IPS DF 6.9 (cell line): ENCODE measurements around the gene MCEE.
"Not testable (repeated sequence)": the region's sequence is repeated elsewhere in the genome, so short reads cannot be mapped to it uniquely, and the experiment has no call there.

ENCODE experiments used
- DNase-seq: peaks from one replicate; pipeline ENCODE4 v3.0.0-alpha.2; 2013; ENCODE audit warnings: low read depth, low spot score
- H3K27ac ChIP-seq: one replicate; pipeline ENCODE4 v1.5.1; 2013; ENCODE audit warnings: low read length, control low read depth
- H3K27me3 ChIP-seq: 2 replicates; pipeline ENCODE4 v1.6.1; 2013; ENCODE audit warnings: mild to moderate bottlenecking, low read length; ENCODE audit not compliant: control insufficient read depth, insufficient read depth
- H3K36me3 ChIP-seq: 2 replicates; pipeline ENCODE4 v1.6.1; 2013; ENCODE audit warnings: low read length; ENCODE audit not compliant: control insufficient read depth, insufficient read depth
- H3K4me1 ChIP-seq: 2 replicates; pipeline ENCODE4 v1.6.1; 2013; ENCODE audit warnings: low read length; ENCODE audit not compliant: control insufficient read depth, insufficient read depth
- H3K4me3 ChIP-seq: 2 replicates; pipeline ENCODE4 v1.5.1; 2013; ENCODE audit warnings: mild to moderate bottlenecking, low read length
- H3K9me3 ChIP-seq: 2 replicates; pipeline ENCODE4 v1.6.1; 2013; ENCODE audit warnings: low read length, inconsistent platforms; ENCODE audit not compliant: control insufficient read depth, insufficient read depth
- WGBS: extraction: QIAGEN DNeasy Blood & Tissue Kit; methylation state at CpG from one replicate; pipeline ENCODE4 v1.1.7; 2013; ENCODE audit warnings: mixed read lengths, missing lambda C conversion rate; ENCODE audit not compliant: insufficient read length, insufficient coverage; 5-methylcytosine and 5-hydroxymethylcytosine counted together

The MCEE gene

DNA sequence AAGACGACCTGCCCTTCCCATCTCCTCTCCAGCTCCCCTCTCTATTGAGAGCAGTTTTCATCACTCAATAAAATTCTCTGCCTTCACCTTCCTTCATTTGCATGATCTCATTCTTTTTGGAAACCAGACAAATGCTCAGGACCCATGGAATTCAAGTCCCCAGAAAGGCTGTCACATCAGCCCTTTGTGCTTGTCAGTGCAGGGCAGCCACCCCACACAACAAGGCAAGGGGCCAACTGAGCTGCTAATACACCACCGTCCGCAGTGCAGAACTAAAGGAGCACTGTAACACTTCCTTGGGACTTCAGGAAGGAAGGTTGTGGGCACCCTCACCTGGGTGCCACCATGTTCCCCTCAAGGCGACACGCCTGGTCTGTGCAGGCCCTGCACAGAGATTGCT is 26.2 kb downstream of the MCEE start:
- peaks cover 5% of the 10 kb centered on the region; the same call in 1 of the 2 replicates for H3K4me1 ChIP-seq
- H3K4me3 ChIP-seq, result no peak overlapping the region
- H3K27ac ChIP-seq, result no peak overlapping the region
- no CpG with 5 or more reads among the region's 5 CpGs for WGBS
- no peak for DNase-seq
- no peaks in the 10 kb centered on the region for H3K27me3 ChIP-seq
- H3K9me3 ChIP-seq, result no peaks in the 10 kb centered on the region
- H3K36me3 ChIP-seq, result no peaks in the 10 kb centered on the region

DNA sequence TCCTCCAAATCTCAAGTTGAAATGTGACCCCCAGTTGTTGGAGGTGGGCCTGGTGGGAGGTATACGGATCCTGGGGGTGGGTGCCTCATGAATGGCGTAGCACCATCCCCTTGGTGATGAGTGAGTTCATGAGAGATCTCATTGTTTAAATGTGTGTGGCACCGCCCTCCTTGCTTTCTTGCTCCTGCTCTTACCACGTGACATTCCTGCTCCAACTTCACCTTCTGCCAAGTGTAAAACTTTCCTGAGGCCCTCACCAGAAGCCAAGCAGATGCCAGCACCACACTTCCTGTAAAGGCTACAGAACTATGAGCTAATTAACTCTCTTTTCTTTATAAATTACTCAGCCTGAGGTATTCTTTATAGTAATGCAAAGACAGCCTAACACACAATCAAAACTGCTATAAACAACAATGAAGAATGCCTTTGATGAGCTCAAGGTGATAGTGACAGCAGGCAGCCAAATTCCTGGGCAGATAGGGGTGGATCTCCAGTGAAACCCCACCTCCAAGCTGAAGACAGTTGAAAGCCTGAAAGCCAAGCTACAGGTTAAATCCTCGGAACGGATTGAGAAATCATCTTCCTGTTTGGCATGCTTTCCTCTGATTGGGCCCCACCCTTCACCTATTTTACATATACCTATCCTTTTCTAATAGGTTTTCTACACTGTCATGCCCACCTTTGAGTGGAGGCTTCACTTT is 26.9 kb downstream of the MCEE start:
- WGBS, result no CpG with 5 or more reads among the region's 6 CpGs
- Histone ChIP-seq H3K4me3 (no peak overlapping the region), H3K9me3 (no peaks in the 10 kb centered on the region), H3K4me1 (peaks cover 5% of the 10 kb centered on the region; the same call in 1 of the 2 replicates), H3K27me3 (no peaks in the 10 kb centered on the region), H3K27ac (no peak overlapping the region), H3K36me3 (no peaks in the 10 kb centered on the region)
- no peak for DNase-seq

DNA sequence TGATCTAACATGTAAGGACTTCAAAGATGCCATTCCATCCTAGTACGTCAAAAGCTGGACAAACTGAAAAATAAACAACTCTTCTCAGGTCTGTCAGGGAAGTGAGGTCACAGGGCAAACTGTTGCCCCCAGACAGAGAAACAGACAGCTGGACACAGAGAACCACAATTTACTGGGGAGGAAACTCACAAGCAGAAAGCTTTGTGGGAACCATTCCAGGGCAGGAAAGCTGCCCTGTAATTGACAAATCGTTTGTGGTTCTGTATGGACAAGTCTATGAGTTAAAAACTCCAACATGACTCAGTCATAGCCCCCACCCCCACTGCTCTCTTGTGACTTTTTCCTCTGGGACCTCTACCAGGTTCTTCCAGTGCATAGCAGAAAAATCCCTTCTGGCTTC is 28.4 kb downstream of the MCEE start:
- DNase-seq, result no peak
- Histone ChIP-seq H3K27ac (no peak overlapping the region), H3K27me3 (no peaks in the 10 kb centered on the region), H3K4me3 (no peak overlapping the region), H3K9me3 (no peaks in the 10 kb centered on the region), H3K36me3 (no peaks in the 10 kb centered on the region), H3K4me1 (peaks cover 5% of the 10 kb centered on the region; the same call in 1 of the 2 replicates)
- no CpG with 5 or more reads among the region's 2 CpGs for WGBS

DNA sequence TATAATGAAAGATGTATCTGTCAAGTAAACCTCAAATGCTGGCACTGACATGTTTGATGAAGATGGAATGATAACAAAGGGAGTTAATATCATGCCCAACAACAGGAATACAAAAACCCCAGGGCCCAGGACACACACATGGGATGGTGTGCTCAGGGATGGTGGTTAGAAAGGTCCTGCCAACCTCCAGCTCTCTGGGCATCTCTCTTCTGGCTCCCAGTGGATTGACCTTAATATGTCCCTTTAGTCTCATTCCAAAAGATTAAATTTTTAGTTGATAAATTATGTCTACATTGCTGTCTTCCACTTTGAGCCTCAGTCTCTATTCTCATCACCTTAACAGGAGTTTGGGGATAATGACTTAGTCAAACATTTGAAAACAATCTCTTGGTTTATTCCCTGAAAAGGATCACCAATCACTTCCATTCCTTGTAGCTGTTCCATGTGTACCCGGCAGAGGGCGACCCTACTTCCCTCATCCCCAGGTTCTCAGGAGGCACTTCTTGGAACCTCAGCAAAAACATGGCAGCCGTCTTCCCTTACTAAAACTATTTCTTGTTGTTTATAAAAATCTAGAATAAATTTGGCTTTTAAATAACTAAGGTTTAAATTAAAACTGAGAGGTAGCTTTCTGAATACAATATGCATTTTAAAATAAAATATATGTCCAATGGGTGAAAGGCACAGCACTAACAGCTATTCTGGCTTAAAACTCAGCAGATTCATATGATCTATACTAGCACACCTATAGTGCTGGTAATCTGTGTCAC is 29.6 kb downstream of the MCEE start:
- no CpG with 5 or more reads among the region's 3 CpGs for WGBS
- H3K9me3 ChIP-seq, result no peaks in the 10 kb centered on the region
- no peaks in the 10 kb centered on the region for H3K27me3 ChIP-seq
- H3K4me1 ChIP-seq, result peaks cover 5% of the 10 kb centered on the region; the same call in 1 of the 2 replicates
- no peak overlapping the region for H3K27ac ChIP-seq
- DNase-seq, result no peak
- no peaks in the 10 kb centered on the region for H3K36me3 ChIP-seq
- no peak overlapping the region for H3K4me3 ChIP-seq

DNA sequence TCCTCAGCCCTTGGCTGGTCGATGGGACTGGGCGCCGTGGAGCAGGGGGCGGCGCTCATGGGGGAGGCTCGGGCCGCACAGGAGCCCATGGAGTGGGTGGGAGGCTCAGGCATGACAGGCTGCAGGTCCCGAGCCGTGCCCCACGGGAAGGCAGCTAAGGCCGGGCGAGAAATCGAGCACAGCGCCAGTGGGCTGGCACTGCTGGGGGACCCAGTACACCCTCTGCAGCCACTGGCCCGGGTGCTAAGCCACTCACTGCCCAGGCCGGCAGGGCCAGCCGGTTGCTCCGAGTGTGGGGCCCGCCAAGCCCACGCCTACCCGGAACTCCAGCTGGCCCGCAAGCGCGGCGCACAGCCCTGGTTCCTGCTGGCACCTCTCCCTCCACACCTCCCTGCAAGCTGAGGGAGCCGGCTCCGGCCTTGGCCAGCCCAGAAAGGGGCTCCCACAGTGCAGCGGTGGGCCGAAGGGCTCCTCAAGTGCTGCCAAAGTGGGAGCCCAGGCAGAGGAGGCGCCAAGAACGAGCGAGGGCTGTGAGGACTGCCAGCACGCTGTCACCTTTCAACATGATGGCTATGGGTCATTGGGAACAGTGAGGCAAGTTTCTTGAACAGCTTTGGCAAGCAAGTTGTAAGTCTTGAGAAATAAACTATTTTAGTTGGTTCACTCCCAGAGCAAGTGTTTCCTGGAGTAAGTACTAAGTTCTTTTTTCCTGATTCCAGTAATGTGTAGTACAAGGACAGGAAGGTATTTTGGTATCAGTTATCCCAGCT is 37.4 kb downstream of the MCEE start:
- no CpG with 5 or more reads among the region's 33 CpGs for WGBS
- not testable (repeated sequence) for H3K4me1 ChIP-seq, DNase-seq, H3K36me3 ChIP-seq, H3K27me3 ChIP-seq, H3K4me3 ChIP-seq, H3K27ac ChIP-seq, H3K9me3 ChIP-seq

DNA sequence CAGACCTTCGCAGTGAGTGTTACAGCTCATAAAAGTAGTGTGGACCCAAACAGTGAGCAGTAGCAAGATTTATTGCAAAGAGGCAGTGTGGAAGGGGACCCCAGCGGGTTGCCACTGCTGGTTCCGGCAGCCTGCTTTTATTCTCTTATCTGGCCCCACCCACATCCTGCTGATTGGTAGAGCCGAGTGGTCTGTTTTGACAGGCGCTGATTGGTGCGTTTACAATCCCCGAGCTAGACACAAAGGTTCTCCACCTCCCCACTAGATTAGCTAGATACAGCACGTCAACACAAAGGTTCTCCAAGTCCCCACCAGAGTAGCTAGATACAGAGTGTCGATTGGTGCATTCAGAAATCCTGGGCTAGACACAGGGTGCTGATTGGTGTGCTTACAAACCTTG is 38.2 kb downstream of the MCEE start:
- not testable (repeated sequence) for H3K27ac ChIP-seq, H3K4me3 ChIP-seq, H3K36me3 ChIP-seq, H3K9me3 ChIP-seq, H3K27me3 ChIP-seq, DNase-seq, H3K4me1 ChIP-seq
- no CpG with 5 or more reads among the region's 9 CpGs for WGBS

DNA sequence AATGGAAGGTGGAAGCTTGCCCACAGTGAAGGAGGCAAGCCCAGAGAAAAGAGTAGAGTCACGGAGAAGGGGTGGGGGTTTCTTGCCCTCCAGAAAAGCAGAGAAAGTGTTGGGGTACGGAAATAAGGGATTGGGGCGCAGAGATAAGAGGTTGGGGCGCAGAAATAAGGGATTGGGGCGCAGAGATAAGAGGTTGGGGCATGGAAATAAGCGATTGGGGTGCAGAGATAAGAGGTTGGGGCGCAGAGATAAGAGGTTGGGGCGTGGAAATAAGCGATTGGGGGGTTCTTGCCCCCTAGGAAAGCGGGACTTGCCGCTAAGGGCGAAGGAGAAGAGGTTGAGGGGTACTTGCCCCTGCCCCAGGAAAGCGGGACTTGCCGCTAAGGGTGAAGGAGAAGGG is 40.6 kb downstream of the MCEE start:
- H3K36me3 ChIP-seq, H3K4me3 ChIP-seq, H3K9me3 ChIP-seq, H3K4me1 ChIP-seq, H3K27me3 ChIP-seq, DNase-seq, H3K27ac ChIP-seq: not testable (repeated sequence)
- no CpG with 5 or more reads among the region's 14 CpGs for WGBS

DNA sequence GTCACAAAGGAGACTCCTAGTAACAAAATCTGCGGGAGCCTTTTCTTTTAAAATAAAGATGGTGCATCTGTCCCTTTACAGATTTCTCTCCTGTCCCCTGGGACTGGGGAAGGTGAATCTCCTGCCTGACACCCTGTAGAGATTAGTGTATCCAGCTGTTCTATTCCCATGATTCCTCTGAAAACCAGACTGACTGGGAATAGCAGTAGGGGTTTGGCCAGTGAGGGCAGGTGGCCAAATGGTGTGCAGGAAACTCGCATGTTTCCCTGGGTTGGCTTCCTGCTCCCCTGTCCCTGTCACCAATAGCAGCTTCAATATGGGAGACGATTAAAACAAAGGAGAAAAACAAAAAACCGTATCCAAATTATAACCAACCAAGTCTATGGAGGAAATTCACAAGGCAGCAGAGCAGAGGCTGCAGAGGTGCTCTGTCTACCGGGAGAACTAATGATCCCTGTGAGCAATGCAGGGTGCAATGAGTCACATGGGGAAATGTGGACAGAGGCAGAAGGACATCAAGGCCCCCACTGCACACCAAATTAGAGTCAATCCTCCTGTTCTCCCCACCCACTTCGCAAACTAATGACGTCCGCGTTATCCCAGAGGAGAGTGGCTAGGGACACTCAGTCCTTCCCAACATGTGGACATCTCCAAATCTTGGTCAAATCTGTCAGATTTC is 44.6 kb downstream of the MCEE start:
- not testable (repeated sequence) for H3K27me3 ChIP-seq, H3K9me3 ChIP-seq, H3K4me3 ChIP-seq, H3K36me3 ChIP-seq, DNase-seq, H3K27ac ChIP-seq
- WGBS, result no CpG with 5 or more reads among the region's 9 CpGs
- peaks cover 10% of the 10 kb centered on the region for H3K4me1 ChIP-seq

DNA sequence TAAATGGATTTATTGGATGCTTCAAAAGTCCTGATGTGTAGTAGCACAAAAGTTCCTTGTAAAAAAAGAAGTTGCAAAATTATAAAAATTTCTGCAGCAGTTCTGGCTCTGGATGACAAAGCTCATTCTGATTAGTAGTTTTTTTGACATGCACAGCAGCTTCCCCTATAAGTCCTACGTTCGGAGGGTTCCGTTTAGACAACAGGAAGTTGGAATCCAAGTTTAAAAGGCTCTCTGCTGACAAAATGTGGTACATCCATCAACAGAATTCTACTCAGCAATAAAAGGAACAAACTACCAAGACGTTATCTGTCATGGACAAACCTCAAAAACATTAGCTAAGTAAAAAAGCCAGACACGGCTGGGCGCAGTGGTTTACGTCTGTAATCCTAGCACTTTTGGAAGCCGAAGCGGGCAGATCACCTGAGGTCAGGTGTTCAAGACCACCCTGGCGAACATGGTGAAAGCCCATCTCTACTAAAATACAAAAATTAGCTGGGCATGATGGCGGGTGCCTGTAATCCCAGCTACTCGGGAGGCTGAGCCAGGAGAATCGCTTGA is 46.2 kb downstream of the MCEE start:
- H3K4me1 ChIP-seq, result peaks cover 10% of the 10 kb centered on the region
- no CpG with 5 or more reads among the region's 13 CpGs for WGBS
- not testable (repeated sequence) for H3K4me3 ChIP-seq, H3K36me3 ChIP-seq, H3K27ac ChIP-seq, H3K27me3 ChIP-seq, DNase-seq, H3K9me3 ChIP-seq

DNA sequence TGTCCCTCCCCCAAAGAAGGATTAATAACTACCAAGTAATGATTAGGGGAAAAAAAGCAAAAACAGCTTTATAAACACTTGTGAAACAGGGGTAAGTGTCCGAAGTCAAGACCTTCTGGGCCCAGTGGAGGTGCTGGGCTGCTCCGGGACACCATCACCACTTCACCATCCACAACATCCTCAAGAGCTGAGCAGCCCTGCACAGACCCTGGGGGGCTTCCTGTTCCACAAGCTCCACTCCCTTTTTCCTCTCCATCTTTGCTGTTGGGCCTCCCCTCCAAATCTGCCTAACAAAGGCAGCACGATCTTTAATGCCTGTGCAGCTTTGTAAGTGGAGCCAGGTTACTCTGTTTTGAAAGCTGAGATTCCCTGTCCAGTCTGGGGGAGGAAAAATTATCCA is 46.7 kb downstream of the MCEE start:
- not testable (repeated sequence) for H3K36me3 ChIP-seq, H3K9me3 ChIP-seq, H3K27me3 ChIP-seq, DNase-seq, H3K27ac ChIP-seq, H3K4me3 ChIP-seq
- H3K4me1 ChIP-seq, result peaks cover 10% of the 10 kb centered on the region
- WGBS, result no CpG with 5 or more reads among the region's 3 CpGs
